HepG2 (cell line): ENCODE data around the gene CPHXL2. TPM values are rescaled to one million over a fixed set of nuclear protein-coding genes. Genes with fewer than 3 reads are reported as not detected.

ENCODE experiments used
- CERS6 ChIP-seq: sonication (generic); formaldehyde crosslinking; IDR thresholded peaks from 2 replicates; pipeline ENCODE4 v1.5.0; 2020; ENCODE audit warnings: missing genetic modification reagents
- GPN1 ChIP-seq: sonication (generic); formaldehyde crosslinking; IDR thresholded peaks from 2 replicates; pipeline ENCODE4 v1.5.1; 2020; ENCODE audit warnings: missing genetic modification reagents, borderline replicate concordance
- MAF1 ChIP-seq: sonication (generic); formaldehyde crosslinking; IDR thresholded peaks from 2 replicates; pipeline ENCODE4 v1.5.0; 2020; ENCODE audit warnings: missing genetic modification reagents, borderline replicate concordance
- TFDP2 ChIP-seq: sonication (generic); formaldehyde crosslinking; IDR thresholded peaks from 2 replicates; pipeline ENCODE4 v1.4.0; 2020; ENCODE audit warnings: missing genetic modification reagents
- THAP8 ChIP-seq: sonication (generic); formaldehyde crosslinking; IDR thresholded peaks from 2 replicates; pipeline ENCODE4 v1.5.1; 2020; ENCODE audit warnings: missing genetic modification reagents, mild to moderate bottlenecking, borderline replicate concordance
- XBP1 ChIP-seq: sonication (generic); formaldehyde crosslinking; IDR thresholded peaks from 2 replicates; pipeline ENCODE4 v1.5.0; 2020; ENCODE audit warnings: missing genetic modification reagents
- ZBTB44 ChIP-seq: sonication (generic); formaldehyde crosslinking; IDR thresholded peaks from 2 replicates; pipeline ENCODE4 v1.4.0; 2020; ENCODE audit warnings: missing genetic modification reagents
- ZMYM3 ChIP-seq: sonication (generic); formaldehyde crosslinking; IDR thresholded peaks from 2 replicates; pipeline ENCODE4 v1.5.1; 2020; ENCODE audit warnings: mild to moderate bottlenecking, missing genetic modification reagents
- ZNF367 ChIP-seq: sonication (generic); formaldehyde crosslinking; IDR thresholded peaks from 2 replicates; pipeline ENCODE4 v1.4.0; 2020; ENCODE audit warnings: missing genetic modification reagents, borderline replicate concordance
- ZNF773 ChIP-seq: sonication (generic); formaldehyde crosslinking; IDR thresholded peaks from 2 replicates; pipeline ENCODE4 v1.4.0; 2020; ENCODE audit warnings: missing genetic modification reagents, borderline replicate concordance
- ZNF788 ChIP-seq: sonication (generic); formaldehyde crosslinking; IDR thresholded peaks from 2 replicates; pipeline ENCODE4 v1.5.0; 2020; ENCODE audit warnings: mild to moderate bottlenecking, missing genetic modification reagents, borderline replicate concordance
- ZNF800 ChIP-seq: sonication (generic); formaldehyde crosslinking; IDR thresholded peaks from 2 replicates; pipeline ENCODE4 v1.4.0; 2020; ENCODE audit warnings: missing genetic modification reagents
- polyA plus RNA-seq, 8 experiments: library from polyadenylated mRNA; depleted of rRNA in 3 of 8; stranded (reverse) in 7 of 8; unstranded in 1 of 8; fragments of >200 nt; fragmentation: Illumina TruSeq in 4 of 8; extraction: Trizol in 4 of 8; gene quantifications; 2 replicates each; pipeline versions ENCODE4 v1.2.1 to v1.2.3, GENCODE V29; 2011 to 2016; ENCODE audit warnings: low read depth in 4 of 8, missing spikeins in 1 of 8, mixed read lengths in 1 of 8; ENCODE audit not compliant: insufficient read depth in 1 of 8
- total RNA-seq, 5 experiments: library from RNA; depleted of rRNA; stranded (reverse); fragments of >200 nt; fragmentation: Illumina TruSeq; extraction: Trizol; gene quantifications; 2 replicates each; pipeline ENCODE4 v1.2.3, GENCODE V29; 2016; ENCODE audit warnings: low read depth in 1 of 5
- TF ChIP-seq, protein P1 (sequence below): sonication (generic); formaldehyde crosslinking; IDR thresholded peaks from 2 replicates; pipeline ENCODE4 v1.4.0; 2020; ENCODE audit warnings: missing genetic modification reagents, mild to moderate bottlenecking, borderline replicate concordance
- TF ChIP-seq, protein P2 (sequence below): sonication (generic); formaldehyde crosslinking; IDR thresholded peaks from 2 replicates; pipeline ENCODE4 v1.4.0; 2020; ENCODE audit warnings: mild to moderate bottlenecking, missing genetic modification reagents
- TF ChIP-seq, protein P3 (sequence below): IDR thresholded peaks from 2 replicates; pipeline ENCODE4 v1.6.1; 2016; ENCODE audit warnings: low read depth, control low read depth

CPHXL2 gene
- total and polyA plus RNA-seq, 2 of the 13 experiments (the other 11 are each of a cell fraction or from before 2014, with no cell fraction given) = not detected

- TF ChIP-seq THAP8 (CRISPR knock-in tag) (no peak), ZBTB44 (CRISPR knock-in tag) (no peak), CERS6 (CRISPR knock-in tag) (no peak), ZMYM3 (no peak), ZNF788 (CRISPR knock-in tag) (peak; percentile 90; the same call in 1 of the 2 replicates), MAF1 (CRISPR knock-in tag) (peak; percentile 66; the same call in 1 of the 2 replicates), XBP1 (CRISPR knock-in tag) (0 out of 2 replicates have a peak, but pooled peaks have one; percentile 76), GPN1 (CRISPR knock-in tag) (0 out of 2 replicates have a peak, but pooled peaks have one; percentile 47), TFDP2 (CRISPR knock-in tag) (peak; percentile 99), ZNF773 (CRISPR knock-in tag) (no peak), ZNF367 (peak; percentile 54; the same call in 1 of the 2 replicates), ZNF800 (peak; percentile 48; the same call in 1 of the 2 replicates)
- TF ChIP-seq, protein P1, sequence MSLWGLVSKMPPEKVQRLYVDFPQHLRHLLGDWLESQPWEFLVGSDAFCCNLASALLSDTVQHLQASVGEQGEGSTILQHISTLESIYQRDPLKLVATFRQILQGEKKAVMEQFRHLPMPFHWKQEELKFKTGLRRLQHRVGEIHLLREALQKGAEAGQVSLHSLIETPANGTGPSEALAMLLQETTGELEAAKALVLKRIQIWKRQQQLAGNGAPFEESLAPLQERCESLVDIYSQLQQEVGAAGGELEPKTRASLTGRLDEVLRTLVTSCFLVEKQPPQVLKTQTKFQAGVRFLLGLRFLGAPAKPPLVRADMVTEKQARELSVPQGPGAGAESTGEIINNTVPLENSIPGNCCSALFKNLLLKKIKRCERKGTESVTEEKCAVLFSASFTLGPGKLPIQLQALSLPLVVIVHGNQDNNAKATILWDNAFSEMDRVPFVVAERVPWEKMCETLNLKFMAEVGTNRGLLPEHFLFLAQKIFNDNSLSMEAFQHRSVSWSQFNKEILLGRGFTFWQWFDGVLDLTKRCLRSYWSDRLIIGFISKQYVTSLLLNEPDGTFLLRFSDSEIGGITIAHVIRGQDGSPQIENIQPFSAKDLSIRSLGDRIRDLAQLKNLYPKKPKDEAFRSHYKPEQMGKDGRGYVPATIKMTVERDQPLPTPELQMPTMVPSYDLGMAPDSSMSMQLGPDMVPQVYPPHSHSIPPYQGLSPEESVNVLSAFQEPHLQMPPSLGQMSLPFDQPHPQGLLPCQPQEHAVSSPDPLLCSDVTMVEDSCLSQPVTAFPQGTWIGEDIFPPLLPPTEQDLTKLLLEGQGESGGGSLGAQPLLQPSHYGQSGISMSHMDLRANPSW (CRISPR knock-in tag) = 0 out of 2 replicates have a peak, but pooled peaks have one; percentile 36
- TF ChIP-seq, protein P2, sequence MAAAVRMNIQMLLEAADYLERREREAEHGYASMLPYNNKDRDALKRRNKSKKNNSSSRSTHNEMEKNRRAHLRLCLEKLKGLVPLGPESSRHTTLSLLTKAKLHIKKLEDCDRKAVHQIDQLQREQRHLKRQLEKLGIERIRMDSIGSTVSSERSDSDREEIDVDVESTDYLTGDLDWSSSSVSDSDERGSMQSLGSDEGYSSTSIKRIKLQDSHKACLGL (CRISPR knock-in tag) = peak; percentile 98
- TF ChIP-seq, protein P3, sequence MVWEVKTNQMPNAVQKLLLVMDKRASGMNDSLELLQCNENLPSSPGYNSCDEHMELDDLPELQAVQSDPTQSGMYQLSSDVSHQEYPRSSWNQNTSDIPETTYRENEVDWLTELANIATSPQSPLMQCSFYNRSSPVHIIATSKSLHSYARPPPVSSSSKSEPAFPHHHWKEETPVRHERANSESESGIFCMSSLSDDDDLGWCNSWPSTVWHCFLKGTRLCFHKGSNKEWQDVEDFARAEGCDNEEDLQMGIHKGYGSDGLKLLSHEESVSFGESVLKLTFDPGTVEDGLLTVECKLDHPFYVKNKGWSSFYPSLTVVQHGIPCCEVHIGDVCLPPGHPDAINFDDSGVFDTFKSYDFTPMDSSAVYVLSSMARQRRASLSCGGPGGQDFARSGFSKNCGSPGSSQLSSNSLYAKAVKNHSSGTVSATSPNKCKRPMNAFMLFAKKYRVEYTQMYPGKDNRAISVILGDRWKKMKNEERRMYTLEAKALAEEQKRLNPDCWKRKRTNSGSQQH (CRISPR knock-in tag) = peak; percentile 55; the same call in 1 of the 2 replicates
These were observed 53.8 kb downstream of the CPHXL2 start, which contains the start of gene ADAT1 (continued) for GRCh38 chr16:75622761-75623605.
